NCI-H774 (cell line): Measurements from ENCODE around the gene RASA2.

ENCODE experiments used
- DNase-seq: peaks from one replicate; lab custom pipeline; 2025; lab: John Stamatoyannopoulos, UW

RASA2 gene, protein sequence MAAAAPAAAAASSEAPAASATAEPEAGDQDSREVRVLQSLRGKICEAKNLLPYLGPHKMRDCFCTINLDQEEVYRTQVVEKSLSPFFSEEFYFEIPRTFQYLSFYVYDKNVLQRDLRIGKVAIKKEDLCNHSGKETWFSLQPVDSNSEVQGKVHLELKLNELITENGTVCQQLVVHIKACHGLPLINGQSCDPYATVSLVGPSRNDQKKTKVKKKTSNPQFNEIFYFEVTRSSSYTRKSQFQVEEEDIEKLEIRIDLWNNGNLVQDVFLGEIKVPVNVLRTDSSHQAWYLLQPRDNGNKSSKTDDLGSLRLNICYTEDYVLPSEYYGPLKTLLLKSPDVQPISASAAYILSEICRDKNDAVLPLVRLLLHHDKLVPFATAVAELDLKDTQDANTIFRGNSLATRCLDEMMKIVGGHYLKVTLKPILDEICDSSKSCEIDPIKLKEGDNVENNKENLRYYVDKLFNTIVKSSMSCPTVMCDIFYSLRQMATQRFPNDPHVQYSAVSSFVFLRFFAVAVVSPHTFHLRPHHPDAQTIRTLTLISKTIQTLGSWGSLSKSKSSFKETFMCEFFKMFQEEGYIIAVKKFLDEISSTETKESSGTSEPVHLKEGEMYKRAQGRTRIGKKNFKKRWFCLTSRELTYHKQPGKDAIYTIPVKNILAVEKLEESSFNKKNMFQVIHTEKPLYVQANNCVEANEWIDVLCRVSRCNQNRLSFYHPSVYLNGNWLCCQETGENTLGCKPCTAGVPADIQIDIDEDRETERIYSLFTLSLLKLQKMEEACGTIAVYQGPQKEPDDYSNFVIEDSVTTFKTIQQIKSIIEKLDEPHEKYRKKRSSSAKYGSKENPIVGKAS

DNA sequence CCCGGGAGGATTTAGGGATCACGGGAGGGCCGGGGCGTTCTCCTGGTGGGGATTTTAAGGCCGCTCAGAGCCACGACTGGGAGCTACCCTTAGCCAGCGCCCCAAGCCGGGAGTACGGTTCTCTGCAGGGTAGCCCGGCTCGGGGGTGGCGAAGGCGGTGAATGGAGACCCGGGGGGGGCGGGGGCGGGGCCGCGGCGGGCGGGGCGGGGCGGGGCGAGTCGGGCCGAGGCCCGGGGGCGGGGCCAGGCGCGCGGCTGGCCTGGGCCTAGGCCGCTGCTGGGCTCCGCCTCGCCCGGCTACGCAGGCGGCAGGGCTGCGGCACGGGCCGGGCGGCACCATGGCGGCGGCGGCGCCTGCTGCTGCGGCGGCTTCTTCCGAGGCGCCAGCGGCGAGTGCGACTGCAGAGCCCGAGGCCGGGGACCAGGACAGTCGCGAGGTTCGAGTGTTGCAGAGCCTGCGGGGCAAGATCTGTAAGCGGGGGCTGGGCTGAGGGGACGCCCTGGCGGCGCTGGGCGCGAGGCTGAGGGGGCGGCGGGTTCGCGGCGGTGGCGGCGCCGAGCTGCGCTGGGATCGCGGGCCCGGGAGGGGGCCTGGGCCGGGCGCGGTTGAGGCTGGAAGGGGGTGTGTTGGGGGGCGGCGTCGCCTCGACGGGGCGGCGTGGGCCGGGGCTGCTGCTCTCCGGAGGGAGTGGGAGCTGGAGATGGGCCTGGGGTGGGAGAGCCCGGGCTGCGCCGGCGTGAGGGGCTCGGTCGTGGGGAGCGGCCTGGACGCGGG is at the start of gene RASA2:
Gene RASA2 (plus strand): TSS at position 282 of the 775 bp plus-strand sequence. CDS start 57 bp downstream, at position 339.
- DNase-seq: peak; percentile 74

DNA sequence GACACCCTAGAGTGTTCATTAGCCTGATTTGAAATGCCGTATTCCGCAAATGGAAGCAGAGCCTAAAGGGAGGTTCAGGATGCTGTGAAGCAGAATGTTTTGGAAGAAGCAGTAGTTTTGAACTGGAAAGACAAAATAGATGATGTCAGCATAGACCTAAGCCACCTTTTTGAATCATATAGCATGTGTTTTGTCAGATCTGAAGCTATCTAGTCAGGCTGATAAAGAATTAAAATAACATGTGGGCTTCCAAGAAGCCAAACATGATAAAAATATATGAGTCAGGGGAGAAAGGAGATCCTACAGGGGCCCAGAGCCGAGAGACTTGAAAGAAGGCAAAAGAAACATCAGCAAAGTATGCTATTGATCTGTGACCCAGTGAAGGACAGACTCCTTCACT is 47.2 kb upstream of the RASA2 start:
- DNase-seq: no peak

GRCh38 chr3:141440942-141441341 is 45.9 kb upstream of the RASA2 start:
- DNase-seq: no peak

- no peak for DNase-seq
These were observed 45.2 kb upstream of the RASA2 start for GRCh38 chr3:141441381-141442364.

DNA sequence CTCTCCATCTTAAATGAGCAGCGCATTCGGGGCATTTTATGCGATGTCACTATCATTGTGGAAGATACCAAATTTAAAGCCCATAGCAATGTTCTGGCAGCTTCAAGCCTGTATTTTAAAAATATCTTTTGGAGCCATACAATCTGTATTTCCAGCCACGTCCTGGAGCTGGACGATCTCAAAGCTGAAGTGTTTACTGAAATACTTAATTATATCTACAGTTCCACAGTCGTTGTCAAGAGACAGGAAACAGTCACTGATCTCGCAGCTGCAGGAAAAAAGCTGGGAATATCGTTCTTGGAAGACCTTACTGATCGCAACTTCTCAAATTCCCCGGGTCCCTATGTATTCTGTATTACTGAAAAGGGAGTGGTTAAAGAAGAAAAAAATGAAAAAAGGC is 44.4 kb upstream of the RASA2 start:
- no peak for DNase-seq

DNA sequence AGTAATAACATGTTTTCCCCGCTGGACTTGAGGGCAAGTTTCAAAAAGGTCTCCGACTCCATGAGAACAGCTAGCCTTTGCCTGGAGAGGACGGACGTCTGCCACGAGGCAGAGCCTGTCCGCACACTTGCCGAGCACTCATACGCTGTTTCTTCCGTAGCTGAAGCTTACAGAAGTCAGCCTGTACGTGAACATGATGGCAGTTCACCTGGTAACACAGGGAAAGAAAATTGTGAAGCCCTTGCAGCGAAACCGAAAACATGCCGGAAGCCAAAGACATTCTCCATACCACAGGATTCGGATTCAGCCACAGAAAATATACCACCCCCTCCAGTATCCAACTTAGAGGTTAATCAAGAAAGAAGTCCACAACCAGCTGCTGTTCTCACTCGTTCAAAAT is 43.9 kb upstream of the RASA2 start:
- DNase-seq: no peak

DNA sequence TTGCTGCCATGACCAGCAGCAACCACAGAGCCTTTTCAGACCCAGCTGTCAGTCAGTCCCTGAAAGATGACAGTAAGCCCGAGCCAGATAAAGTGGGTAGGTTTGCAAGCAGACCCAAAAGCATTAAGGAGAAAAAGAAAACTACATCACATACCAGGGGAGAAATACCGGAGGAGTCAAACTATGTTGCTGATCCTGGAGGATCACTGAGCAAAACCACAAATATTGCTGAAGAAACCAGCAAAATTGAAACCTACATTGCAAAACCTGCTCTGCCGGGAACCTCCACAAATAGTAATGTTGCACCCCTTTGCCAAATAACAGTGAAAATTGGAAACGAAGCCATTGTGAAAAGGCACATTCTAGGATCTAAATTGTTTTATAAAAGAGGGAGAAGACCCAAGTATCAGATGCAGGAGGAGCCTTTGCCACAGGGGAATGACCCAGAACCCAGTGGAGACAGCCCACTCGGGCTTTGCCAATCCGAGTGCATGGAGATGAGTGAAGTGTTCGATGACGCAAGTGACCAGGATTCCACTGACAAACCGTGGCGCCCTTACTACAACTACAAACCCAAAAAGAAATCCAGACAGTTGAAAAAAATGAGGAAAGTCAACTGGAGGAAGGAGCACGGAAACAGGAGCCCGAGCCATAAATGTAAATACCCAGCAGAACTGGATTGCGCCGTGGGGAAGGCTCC is 42.1 kb upstream of the RASA2 start:
- no peak for DNase-seq

DNA sequence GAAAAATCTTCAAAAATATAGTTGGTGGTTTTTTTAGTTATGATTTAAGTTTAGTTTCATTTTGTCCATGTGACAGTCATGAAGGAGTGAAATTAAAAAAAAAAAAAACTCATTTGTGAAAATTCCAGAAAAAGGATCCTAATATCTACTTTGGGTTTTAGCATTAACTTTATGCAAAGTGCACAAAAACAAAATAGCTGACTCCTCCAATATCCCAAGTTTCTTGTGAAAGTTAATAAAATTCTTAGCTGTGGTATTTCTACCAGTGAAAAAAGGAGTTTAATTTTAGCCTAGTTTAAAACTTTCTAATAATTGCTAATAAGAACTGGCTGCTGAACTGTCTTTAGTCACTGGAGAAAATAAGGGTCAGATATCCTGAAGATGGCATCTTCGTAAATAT is 40.8 kb upstream of the RASA2 start:
- no peak for DNase-seq

DNA sequence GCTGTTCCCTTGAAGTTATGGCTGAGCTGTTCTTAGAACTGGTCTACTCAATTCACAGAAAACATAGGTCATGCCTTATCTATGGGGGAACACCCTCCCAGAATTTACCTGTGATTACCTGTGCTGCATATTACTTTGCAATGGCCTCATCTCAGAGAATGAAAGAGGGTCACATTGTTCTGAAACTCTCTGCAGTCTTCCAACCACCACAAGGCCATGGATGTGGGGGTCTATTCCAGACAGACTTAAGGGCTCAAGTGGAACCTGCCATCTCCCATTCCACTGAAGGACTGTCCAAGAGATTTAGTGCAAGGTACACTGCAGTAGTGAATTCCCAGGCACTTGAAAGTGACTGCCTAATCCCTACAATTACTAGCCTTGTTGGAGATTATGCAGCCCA is 40.1 kb upstream of the RASA2 start:
- DNase-seq: no peak

DNA sequence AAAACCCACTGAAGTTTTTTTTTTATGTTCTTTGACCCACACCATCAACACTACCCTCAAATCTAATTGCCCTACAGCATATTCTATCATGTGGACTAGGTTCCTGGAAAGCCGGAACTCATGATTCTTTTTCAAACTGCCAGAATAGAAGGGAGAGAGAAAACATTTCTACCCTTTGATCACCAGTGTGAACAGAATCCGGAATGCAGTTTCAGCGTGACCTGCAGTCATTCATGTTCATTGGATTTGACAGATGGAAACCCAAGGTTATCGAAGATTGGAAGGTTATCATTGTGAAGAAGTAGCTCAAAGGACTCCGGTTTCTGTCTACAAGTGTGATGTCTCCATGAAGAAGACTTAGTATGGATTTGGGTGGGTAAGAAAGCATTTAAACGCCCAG is 39.4 kb upstream of the RASA2 start:
- no peak for DNase-seq

- no peak for DNase-seq
These were observed 38.1 kb upstream of the RASA2 start for GRCh38 chr3:141448606-141449220.

GRCh38 chr3:141449424-141449823 is 37.4 kb upstream of the RASA2 start:
- DNase-seq: no peak

- no peak for DNase-seq
These were observed 36.0 kb upstream of the RASA2 start for GRCh38 chr3:141450727-141451375.

DNA sequence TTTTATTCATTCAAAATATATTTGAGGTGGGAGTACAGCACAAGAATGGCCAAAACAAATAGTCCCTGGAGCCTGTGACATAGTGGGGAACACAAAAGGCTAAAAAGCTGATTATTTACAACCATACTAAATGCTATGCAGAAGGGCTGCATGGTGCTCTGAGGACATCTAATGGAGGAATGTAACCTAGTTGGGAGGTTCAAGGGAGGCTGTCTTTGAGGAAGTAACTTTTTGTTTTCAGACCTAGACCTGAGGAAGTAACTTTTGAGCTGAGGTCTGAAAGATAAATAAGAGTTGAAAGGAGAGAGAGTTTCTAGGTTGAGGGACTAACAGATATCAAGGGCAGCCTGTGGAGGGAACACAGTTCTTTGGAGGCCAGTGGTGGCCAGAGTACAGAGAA is 34.8 kb upstream of the RASA2 start:
- peak; percentile 35 for DNase-seq

GRCh38 chr3:141452773-141453172 is 34.1 kb upstream of the RASA2 start:
- no peak for DNase-seq

- DNase-seq: no peak
These were observed 32.8 kb upstream of the RASA2 start for GRCh38 chr3:141454054-141454453.

GRCh38 chr3:141454906-141455602 is 31.8 kb upstream of the RASA2 start:
- peak; percentile 74 for DNase-seq

DNA sequence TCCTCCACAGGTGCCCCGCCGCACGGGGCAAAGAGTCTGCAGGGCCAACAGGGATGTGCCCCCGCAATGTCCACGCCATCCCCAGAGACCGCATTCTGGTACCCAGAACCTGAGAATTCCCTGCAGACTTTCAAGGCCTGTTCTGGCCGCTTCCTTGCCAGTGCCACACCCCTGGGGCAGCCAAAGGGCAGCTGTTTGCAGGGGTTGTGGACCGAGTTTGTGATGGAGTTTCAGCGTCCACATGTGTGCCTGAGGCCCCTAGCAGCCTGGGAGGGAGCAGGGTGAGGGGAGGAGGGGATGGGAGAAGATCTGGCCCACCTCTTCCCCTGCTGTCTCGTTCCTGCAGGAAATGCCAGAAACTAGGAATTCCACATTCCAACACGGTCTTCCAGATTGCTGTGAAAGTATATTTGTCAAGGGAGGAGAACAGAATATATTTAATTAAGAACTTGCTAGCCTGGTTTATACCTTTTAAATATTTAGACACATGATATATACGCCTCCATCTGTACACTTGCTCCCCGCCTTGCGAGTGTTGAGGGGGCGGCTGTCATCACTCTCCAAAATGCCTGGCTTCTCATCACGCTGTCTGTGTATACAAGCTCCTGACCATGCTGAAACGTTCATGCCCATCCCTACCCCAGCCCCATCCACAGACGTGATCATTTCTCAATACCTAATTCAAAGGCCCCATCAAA is 31.1 kb upstream of the RASA2 start:
- no peak for DNase-seq

DNA sequence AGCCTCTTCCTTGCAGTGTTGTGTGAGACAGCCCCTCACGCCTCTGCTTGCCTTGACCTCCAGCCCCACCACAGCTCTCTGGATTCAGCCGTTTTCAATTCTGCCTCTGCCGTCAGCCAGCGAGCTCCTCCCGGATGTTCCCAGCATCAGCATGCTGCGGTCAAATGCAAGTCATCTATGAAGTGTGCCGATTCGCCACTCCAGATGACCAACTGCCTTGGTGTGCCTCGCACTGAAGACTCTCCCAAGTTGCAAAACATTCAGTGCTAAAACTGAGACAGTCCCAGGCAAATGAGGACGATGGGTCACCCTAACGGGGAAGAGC is 30.6 kb upstream of the RASA2 start:
- DNase-seq: no peak
